ENCODE results near the gene TFIP11.
A peak's percentile ranks its signal among the peaks of the same experiment; 100 is the strongest.

Gene TFIP11

GRCh38 chr22:26476705-26477340 is 35.5 kb downstream of the TFIP11 start:
- DNase-seq = no peak

DNA sequence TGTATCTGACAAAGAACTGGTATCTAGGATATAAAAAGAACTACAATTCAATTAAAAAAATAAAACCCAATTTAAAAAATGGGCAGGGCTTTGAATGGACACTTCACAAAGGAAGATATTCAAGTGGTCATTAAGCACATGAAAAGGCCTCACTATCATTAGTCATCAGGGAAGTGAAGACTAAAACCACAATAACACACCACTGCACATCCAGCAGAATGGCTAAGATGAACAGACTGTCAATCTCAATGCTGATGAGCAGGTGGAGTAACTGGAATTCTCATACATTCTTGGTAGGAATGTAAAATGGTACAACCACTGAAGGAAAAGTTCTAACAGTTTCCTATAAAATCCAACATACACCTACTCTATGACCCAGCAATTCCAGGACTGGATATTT is 37.6 kb downstream of the TFIP11 start:
- DNase-seq = no peak

- no peak for DNase-seq
These were observed 40.8 kb downstream of the TFIP11 start for GRCh38 chr22:26471522-26471921.

GRCh38 chr22:26470807-26471206 is 41.5 kb downstream of the TFIP11 start:
- DNase-seq = no peak

- no peak for DNase-seq
These were observed 46.1 kb downstream of the TFIP11 start for GRCh38 chr22:26466196-26466595.

GRCh38 chr22:26464312-26464711 is 48.0 kb downstream of the TFIP11 start:
- DNase-seq = no peak

DNA sequence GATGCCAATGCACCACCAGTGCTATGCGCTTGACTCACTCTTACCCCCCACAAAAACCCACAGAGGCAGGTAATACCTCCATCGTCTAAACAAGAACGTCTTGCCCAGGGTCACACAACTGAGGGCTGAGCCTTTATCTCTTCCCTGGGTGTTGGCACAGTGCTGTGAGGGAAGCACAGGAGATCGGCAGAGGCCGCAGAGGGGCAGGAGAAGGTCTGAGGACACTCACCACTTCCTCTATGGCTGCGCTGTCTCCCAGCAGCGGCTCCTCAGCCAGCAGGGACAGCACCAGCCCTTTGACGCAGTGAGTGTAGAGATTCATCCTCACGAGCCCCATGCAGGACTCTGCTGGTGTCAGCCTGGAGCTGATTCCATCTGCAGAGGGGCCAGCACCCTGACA is 48.6 kb downstream of the TFIP11 start:
- DNase-seq = no peak

DNA sequence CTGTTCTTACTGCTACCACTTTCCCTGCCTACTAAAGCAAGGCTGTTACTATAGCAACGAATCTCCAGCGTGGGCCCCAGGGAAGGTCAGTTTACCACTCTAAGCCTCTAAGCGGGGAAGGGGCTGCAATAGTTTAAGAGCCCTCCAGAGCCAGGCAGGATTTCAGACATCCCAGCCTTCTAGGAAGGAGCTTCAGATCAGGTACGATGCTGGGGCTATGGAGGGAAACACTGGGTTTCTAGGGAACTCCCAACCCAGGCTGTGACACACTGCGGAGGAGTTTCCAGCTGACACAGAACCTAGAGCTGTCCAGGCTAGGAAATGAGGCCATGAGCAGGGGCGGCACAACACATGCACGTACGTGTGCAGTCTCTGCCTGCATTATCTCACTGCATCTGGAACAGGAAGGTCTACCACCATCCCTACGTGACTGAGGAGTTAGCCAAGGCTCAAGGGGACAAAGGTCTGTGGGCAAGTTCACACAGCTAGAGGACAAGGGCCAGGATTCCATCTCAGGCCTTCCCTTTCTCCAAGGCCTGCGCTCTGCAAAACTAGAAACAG is 49.1 kb downstream of the TFIP11 start:
- DNase-seq = no peak

GRCh38 chr22:26462641-26463040 is 49.6 kb downstream of the TFIP11 start:
- DNase-seq = no peak

DNA sequence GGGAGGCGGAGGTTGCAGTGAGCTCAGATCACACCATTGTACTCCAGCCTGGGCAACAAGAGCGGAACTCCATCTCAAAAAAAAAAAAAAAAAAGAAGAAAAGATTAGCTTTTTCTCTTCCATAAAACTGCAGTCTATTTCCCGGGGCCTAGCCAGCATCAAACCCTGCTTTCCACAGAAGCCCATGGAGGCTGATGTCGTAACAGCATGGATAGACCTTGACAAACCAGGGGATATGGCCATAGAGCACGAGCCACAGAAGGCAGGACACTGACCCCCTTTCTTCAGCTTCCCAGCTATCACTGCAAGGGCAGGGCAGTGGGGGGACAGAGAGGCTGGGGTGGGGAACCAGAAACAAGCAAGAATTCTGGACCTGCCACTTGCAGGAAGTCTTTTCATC is 50.2 kb downstream of the TFIP11 start:
- DNase-seq = no peak

DNA sequence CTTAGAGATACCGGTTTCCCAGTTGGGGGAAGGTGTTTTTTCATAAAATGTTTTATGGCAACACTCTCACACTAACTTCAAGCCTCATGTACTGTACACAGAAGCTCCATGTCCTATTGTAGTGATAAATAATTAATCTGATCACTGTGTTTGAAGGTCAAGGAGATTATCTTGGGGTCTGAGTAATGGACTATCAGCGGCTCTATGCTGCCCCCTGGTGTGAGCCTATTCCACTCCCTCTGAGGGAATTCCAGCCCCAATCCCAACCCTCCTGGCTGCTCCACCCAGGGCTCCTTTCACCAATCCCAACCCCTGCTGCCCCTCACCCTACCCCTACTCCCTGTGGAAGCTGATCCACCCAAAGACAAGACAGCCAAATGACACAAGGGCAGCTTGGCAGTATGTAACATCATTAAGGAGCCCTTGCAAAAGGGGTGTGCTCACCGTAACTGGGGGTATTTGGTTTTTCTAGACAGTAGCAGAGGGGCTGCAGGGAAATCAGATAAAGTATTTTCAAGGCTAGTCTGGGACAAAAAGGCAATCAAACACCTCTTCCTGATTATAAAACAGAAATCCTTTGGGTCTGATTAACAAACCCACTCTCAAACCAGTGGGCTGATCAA is 51.0 kb downstream of the TFIP11 start:
- peak; percentile 94 for DNase-seq

GRCh38 chr22:26460202-26460601 is 52.1 kb downstream of the TFIP11 start:
- DNase-seq = no peak

DNA sequence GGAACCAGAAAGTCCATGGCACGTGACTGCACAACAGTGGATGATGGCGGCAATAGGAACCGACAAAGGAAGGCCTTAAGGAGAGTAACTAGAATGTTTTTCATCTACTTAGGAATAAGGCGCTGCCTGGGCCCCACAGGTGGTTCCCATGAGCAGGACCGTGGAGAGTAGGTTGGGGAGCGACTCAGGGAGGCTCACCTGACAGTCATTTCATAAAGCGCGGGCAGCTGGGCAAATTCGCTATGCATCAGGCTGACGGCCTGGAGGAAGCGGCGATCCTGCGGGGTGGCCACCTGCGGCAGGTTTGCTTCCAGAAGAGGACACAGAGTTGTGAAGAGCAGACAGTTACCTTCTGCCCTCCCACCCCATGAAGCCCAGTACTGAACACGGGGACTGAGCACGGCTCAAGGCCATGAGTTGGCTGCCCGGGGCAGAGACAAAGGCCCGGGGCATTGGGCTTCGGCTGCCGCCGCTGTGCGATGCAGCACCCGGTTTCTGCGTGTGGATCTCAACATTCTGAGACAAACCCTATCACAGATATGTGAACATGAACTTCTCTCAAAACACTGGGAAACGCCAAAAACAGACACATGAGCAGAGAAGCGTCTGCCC is 54.5 kb downstream of the TFIP11 start:
- DNase-seq = no peak

DNA sequence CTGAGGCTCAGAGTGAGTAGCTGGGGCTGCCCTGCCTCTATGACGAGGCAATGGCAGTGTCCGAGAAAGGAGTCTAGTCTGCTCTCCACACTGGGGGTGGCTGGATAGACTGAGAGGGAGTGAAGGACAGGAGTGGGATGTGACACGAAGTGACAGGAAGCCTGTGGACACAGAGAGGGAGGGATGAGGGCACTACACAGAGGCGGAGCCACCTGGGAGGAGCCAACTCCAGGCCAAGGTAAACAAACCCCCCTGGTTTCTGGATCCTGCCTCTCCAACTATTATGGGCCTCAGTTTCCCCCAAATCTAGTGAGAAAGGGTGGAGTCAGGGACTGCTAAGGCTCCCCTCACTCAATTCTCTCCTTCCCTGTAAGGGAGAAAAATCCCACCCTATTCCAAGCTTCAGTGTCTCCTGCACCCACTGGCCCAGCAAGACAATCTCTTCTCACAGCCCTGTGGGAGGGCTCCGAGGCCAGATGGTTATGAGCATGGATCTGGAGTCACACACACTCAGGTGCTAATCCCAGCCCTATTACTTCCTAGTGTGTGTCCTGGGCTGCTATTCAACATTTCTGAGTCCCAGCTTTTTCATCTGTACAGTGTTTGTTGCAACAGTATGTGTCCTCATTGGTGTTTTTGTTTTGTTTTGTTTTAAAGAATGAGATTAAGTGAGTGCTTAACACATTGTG is 58.3 kb downstream of the TFIP11 start:
- peak; percentile 75 for DNase-seq

GRCh38 chr22:26453216-26453615 is 59.1 kb downstream of the TFIP11 start:
- DNase-seq = no peak

- DNase-seq = no peak
These were observed 59.8 kb downstream of the TFIP11 start for GRCh38 chr22:26452236-26453016.

DNA sequence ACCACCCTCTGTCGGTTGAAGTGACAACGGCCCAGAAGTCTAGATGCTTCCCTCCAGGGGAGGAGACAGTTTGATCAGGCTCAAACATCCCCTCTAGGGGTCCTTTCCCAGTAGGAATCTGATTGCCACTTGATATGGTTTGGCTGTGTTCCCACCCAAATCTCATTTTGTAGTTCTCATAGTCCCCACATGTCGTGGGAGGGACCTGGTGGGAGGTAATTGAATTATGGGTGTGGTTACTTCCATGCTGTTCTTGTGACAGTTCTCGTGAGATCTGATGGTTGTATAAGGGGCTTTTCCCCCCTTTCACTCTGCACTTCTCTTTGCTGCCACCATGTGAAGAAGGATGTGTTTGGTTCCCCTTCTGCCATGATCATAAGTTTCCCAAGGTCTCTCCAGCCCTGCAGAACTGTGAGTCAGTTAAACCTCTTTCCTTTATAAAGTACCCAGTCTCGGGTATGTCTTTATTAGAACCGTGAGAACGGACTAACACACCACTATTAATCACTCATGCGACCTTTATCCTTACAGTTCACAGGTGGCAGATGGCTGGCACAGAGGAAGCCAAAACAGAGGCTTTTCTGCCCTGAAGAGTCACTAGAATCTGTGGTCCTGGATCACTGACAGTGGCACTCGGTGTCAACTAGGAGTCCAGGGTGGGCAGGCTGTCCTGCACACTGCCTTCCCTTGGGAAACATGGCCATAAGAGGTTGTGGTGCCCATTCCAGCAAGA is 61.7 kb downstream of the TFIP11 start:
- DNase-seq = peak; percentile 83

DNA sequence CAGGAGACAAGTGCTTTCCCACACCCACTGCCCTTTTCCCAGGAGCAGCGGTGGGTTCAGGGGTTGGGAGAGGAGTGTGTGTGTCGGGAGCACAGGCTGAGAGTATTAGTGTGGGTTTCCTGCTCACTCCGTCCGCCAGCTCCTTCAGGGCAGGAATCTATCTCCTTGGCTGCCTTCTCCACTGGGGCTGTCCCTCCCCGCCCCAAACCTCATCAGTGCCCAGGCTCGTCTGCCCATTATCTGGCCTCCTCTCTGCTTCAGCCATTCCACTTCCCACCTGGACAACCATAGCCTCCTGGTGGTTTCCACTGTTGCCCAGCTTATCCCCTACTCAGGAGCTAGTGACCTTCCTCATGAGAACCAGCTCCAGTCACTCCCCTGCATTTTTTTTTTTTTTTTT is 63.3 kb downstream of the TFIP11 start:
- DNase-seq = no peak

DNA sequence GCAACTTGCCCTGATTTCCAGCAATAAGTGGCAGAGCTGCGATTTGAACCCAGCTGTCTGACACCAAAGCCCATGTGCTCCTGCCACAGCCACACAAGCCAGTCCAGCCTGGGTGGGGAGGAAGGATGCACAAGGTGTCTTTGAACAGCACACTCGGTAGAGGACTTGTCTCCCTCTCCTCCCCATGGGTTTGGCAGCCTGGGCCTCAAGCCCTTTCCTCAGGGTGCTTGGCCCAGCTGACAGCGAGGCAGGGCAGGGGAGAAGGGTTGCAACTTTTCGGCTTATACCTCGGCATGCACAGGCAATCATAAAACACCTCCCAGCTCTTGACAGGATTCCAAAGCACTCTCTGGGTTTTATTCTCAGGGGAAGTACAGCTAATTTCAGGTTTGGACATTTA is 63.9 kb downstream of the TFIP11 start:
- DNase-seq = no peak

- DNase-seq = peak; percentile 81
These were observed 64.5 kb downstream of the TFIP11 start for GRCh38 chr22:26447584-26448329.

- peak; percentile 73 for DNase-seq
These were observed 65.3 kb downstream of the TFIP11 start for GRCh38 chr22:26446808-26447515.

Measured in NCI-H82 (cell line).